Kidney epithelial cell (primary cell): ENCODE measurements around the gene FAM171A2. TPM values are rescaled to one million over a fixed set of nuclear protein-coding genes. Genes with fewer than 3 reads are reported as not detected.

Source experiments
- DNase-seq: peaks from one replicate; pipeline ENCODE4 v3.0.0-alpha.2; 2010; ENCODE audit warnings: low read depth
- H3K27me3 ChIP-seq: 2 replicates; pipeline ENCODE4 v1.6.0; 2011; ENCODE audit warnings: low read length; ENCODE audit not compliant: control insufficient read depth, insufficient read depth
- H3K36me3 ChIP-seq: 2 replicates; pipeline ENCODE4 v1.5.1; 2011; ENCODE audit warnings: low read length; ENCODE audit not compliant: control insufficient read depth, insufficient read depth
- H3K4me3 ChIP-seq: 2 replicates; pipeline ENCODE4 v1.5.1; 2011; ENCODE audit warnings: low read depth, mild to moderate bottlenecking, control low read depth, low read length
- CTCF ChIP-seq: IDR thresholded peaks from 2 replicates; pipeline ENCODE4 v1.5.1; 2011; ENCODE audit warnings: mild to moderate bottlenecking, moderate library complexity, low read length, control low read depth, inconsistent platforms; ENCODE audit not compliant: insufficient read depth, poor library complexity, severe bottlenecking
- total RNA-seq: library from RNA; depleted of rRNA; stranded (reverse); fragments of >200 nt; gene quantifications from 2 replicates; pipeline ENCODE4 v1.2.3, GENCODE V29; 2015

The FAM171A2 gene
- total RNA-seq, 1 donor from 2014 or later: 12.6 TPM

- Histone ChIP-seq H3K36me3 (no peaks in the 10 kb centered on the region), H3K4me3 (no peak overlapping the region), H3K27me3 (peaks cover 52% of the 10 kb centered on the region)
- DNase-seq: no peak
- TF ChIP-seq CTCF: no peak
These were observed 52.0 kb downstream of the FAM171A2 start for GRCh38 chr17:44311562-44312181.

GRCh38 chr17:44310609-44311376 is 52.9 kb downstream of the FAM171A2 start:
- no peak overlapping the region for H3K4me3 ChIP-seq
- TF ChIP-seq CTCF: no peak
- no peak for DNase-seq
- peaks cover 44% of the 10 kb centered on the region for H3K27me3 ChIP-seq
- H3K36me3 ChIP-seq: no peaks in the 10 kb centered on the region

- H3K27me3 ChIP-seq: peaks cover 38% of the 10 kb centered on the region
- TF ChIP-seq CTCF: no peak
These were observed 53.5 kb downstream of the FAM171A2 start for GRCh38 chr17:44310188-44310587.

GRCh38 chr17:44309472-44309871 is 54.2 kb downstream of the FAM171A2 start:
- TF ChIP-seq CTCF: no peak
- Histone ChIP-seq H3K36me3 (no peaks in the 10 kb centered on the region), H3K4me3 (no peak overlapping the region), H3K27me3 (peaks cover 32% of the 10 kb centered on the region)
- DNase-seq: no peak

More at GRCh38 chr17:44310188-44310587, 53.5 kb downstream of the FAM171A2 start:
- no peaks in the 10 kb centered on the region for H3K36me3 ChIP-seq
- DNase-seq: no peak
- no peak overlapping the region for H3K4me3 ChIP-seq

- Histone ChIP-seq H3K36me3 (no peaks in the 10 kb centered on the region), H3K27me3 (peaks cover 27% of the 10 kb centered on the region), H3K4me3 (peak overlapping the region; percentile 41)
- DNase-seq: no peak
- no peak for TF ChIP-seq CTCF
These were observed 54.8 kb downstream of the FAM171A2 start for GRCh38 chr17:44308865-44309264.
